Stomach (tissue), 4 donors: ENCODE results near the gene PMEPA1.

Experiments used
- EP300 ChIP-seq: sonication (generic); formaldehyde crosslinking; IDR thresholded peaks from one replicate; pipeline ENCODE4 v1.6.1; 2017; ENCODE audit warnings: antibody characterized with exemption
- POLR2A ChIP-seq, 4 donors: fragments of 450-650 bp; IDR thresholded peaks; one replicate each; pipeline ENCODE4 v1.6.1; 2016; ENCODE audit warnings: antibody characterized with exemption in 4 of 4, control low read depth in 2 of 4, mild to moderate bottlenecking in 1 of 4, moderate library complexity in 1 of 4
- POLR2AphosphoS5 ChIP-seq, 3 donors: sonication (generic); formaldehyde crosslinking; IDR thresholded peaks; one replicate each; pipeline ENCODE4 v1.6.1; 2016; ENCODE audit warnings: antibody characterized with exemption in 3 of 3
- TF ChIP-seq, protein P1 (sequence below), 7 experiments: fragments of 450-650 bp in 4 of 7; fragments of 200-600 bp in 3 of 7; sonication (generic) in 3 of 7; IDR thresholded peaks; one replicate each; pipeline ENCODE4 v1.5.1; 2016 to 2019; ENCODE audit warnings: antibody characterized with exemption in 7 of 7, control low read depth in 2 of 7, mild to moderate bottlenecking in 1 of 7

GRCh38 chr20:57662456-57663240 is 47.2 kb downstream of the PMEPA1 start:
- TF ChIP-seq POLR2A (IDR thresholded peaks at IDR 0.05), result no peak
- TF ChIP-seq, protein P1, sequence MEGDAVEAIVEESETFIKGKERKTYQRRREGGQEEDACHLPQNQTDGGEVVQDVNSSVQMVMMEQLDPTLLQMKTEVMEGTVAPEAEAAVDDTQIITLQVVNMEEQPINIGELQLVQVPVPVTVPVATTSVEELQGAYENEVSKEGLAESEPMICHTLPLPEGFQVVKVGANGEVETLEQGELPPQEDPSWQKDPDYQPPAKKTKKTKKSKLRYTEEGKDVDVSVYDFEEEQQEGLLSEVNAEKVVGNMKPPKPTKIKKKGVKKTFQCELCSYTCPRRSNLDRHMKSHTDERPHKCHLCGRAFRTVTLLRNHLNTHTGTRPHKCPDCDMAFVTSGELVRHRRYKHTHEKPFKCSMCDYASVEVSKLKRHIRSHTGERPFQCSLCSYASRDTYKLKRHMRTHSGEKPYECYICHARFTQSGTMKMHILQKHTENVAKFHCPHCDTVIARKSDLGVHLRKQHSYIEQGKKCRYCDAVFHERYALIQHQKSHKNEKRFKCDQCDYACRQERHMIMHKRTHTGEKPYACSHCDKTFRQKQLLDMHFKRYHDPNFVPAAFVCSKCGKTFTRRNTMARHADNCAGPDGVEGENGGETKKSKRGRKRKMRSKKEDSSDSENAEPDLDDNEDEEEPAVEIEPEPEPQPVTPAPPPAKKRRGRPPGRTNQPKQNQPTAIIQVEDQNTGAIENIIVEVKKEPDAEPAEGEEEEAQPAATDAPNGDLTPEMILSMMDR (IDR thresholded peaks at IDR 0.05), result no peak
- no peak for TF ChIP-seq EP300
- TF ChIP-seq POLR2AphosphoS5 (IDR thresholded peaks at IDR 0.05), result no peak
